K562 (cell line): ENCODE results near the gene A1BG. TPM values are rescaled to one million over a fixed set of nuclear protein-coding genes. Genes with fewer than 3 reads are reported as not detected.

Experiments
- CHAMP1 ChIP-seq: fragments of 450-650 bp; IDR thresholded peaks from 2 replicates; pipeline ENCODE4 v1.6.1; 2016; ENCODE audit warnings: mild to moderate bottlenecking
- CREB1 ChIP-seq, 2 experiments: sonication (generic) in 1 of 2; formaldehyde crosslinking in 1 of 2; IDR thresholded peaks; 2 replicates each; pipeline versions ENCODE4 v1.6.1 to v1.8.0; 2012 to 2022; ENCODE audit warnings: inconsistent platforms in 1 of 2, mild to moderate bottlenecking in 1 of 2, missing genetic modification reagents in 1 of 2, moderate library complexity in 1 of 2
- CREBBP ChIP-seq: IDR thresholded peaks from one replicate; pipeline ENCODE4 v1.6.1; 2012; ENCODE audit warnings: low read depth, mild to moderate bottlenecking, control low read depth, inconsistent platforms, low read length
- GTF2F1 ChIP-seq: IDR thresholded peaks from 2 replicates; pipeline ENCODE4 v1.6.1; 2011; ENCODE audit warnings: low read depth, low read length, improper control_type of control experiment
- HNRNPUL1 ChIP-seq: fragments of 200-400 bp; formaldehyde crosslinking; IDR thresholded peaks from 2 replicates; pipeline ENCODE4 v1.6.1; 2017; ENCODE audit warnings: low read length
- MGA ChIP-seq: fragments of 450-650 bp; IDR thresholded peaks from 2 replicates; pipeline ENCODE4 v1.6.1; 2016; ENCODE audit warnings: mild to moderate bottlenecking, moderate library complexity
- NCOA6 ChIP-seq: fragments of 450-650 bp; IDR thresholded peaks from 2 replicates; pipeline ENCODE4 v1.6.1; 2017; ENCODE audit warnings: mild to moderate bottlenecking
- RFX5 ChIP-seq: IDR thresholded peaks from 2 replicates; pipeline ENCODE4 v1.6.1; 2011; ENCODE audit warnings: low read depth, mild to moderate bottlenecking, improper control_type of control experiment, low read length
- SMAD4 ChIP-seq: fragments of 250-450 bp; sonication (Bioruptor Pico); conservative IDR thresholded peaks from 2 replicates; pipeline ENCODE4 v1.8.0; 2021; ENCODE audit warnings: inconsistent platforms, mild to moderate bottlenecking, moderate library complexity
- SP1 ChIP-seq: sonication (generic); formaldehyde crosslinking; IDR thresholded peaks from 2 replicates; pipeline ENCODE4 v1.8.1; 2022; ENCODE audit warnings: mild to moderate bottlenecking, missing genetic modification reagents
- TAL1 ChIP-seq: fragments of 450-650 bp; IDR thresholded peaks from 2 replicates; pipeline ENCODE4 v1.6.1; 2016; ENCODE audit warnings: mild to moderate bottlenecking
- TFAM ChIP-seq: fragments of 250-450 bp; sonication (Bioruptor Pico); conservative IDR thresholded peaks from 2 replicates; pipeline ENCODE4 v1.5.0; 2021; ENCODE audit warnings: mild to moderate bottlenecking, moderate library complexity
- ZNF175 ChIP-seq: fragments of 200-800 bp; sonication (Bioruptor generic); IDR thresholded peaks from 2 replicates; pipeline ENCODE4 v1.6.1; 2016; ENCODE audit warnings: low read depth, mild to moderate bottlenecking, missing genetic modification characterization, missing compliant biosample characterization
- ZNF717 ChIP-seq: fragments of 250-450 bp; sonication (Bioruptor Pico); IDR thresholded peaks from 2 replicates; pipeline ENCODE4 v1.5.0; 2021
- ZNF780A ChIP-seq: fragments of 250-450 bp; sonication (Bioruptor Pico); IDR thresholded peaks from 2 replicates; pipeline ENCODE4 v1.5.0; 2021; ENCODE audit warnings: mild to moderate bottlenecking
- polyA plus RNA-seq, 8 experiments: library from polyadenylated mRNA; depleted of rRNA in 4 of 8; stranded (reverse) in 5 of 8; unstranded in 3 of 8; fragments of >200 nt; fragmentation: Nextera tagmentation in 2 of 8; fragmentation: Illumina TruSeq in 1 of 8; extraction: Ambion mirVana in 2 of 8; extraction: Trizol in 1 of 8; gene quantifications; 2 replicates each; pipeline versions ENCODE4 v1.2.1 to v1.2.3, GENCODE V29; 2011 to 2014; ENCODE audit warnings: inconsistent platforms in 1 of 8, missing spikeins in 1 of 8
- total RNA-seq, 7 experiments: library from RNA; depleted of rRNA in 6 of 7; stranded (reverse); fragments of >200 nt in 6 of 7; fragmentation: Illumina TruSeq in 2 of 7; extraction: Trizol in 2 of 7; gene quantifications; 2 replicates each; pipeline versions ENCODE4 v1.2.1 to v1.2.3, GENCODE V29; 2011 to 2021; ENCODE audit warnings: low replicate concordance in 1 of 7

A1BG gene
- total and polyA plus RNA-seq, 9 of the 15 experiments (the other 6 are each of a cell fraction or from before 2014, with no cell fraction given), result 0.10 to 19.8 (median 2.6) TPM

- no peak; the same call in 1 of the 2 replicates for TF ChIP-seq MGA
- TF ChIP-seq CHAMP1, result no peak
- TF ChIP-seq SP1 (CRISPR knock-in tag), result peak; percentile 78
- TF ChIP-seq SMAD4 (CRISPR knock-in tag), result no peak
- TF ChIP-seq TAL1, result peak; percentile 25; the same call in 1 of the 2 replicates
- TF ChIP-seq TFAM (CRISPR knock-in tag), result no peak
- TF ChIP-seq RFX5, result no peak
- no peak for TF ChIP-seq ZNF717 (CRISPR knock-in tag)
- TF ChIP-seq ZNF175 (CRISPR knock-in tag), result no peak
- TF ChIP-seq HNRNPUL1, result no peak
- TF ChIP-seq NCOA6, result no peak
- TF ChIP-seq CREB1 (IDR thresholded peaks at IDR 0.05), result no peak; the same call in 1 of the 2 replicates
- TF ChIP-seq CREB1 (CRISPR knock-in tag; IDR thresholded peaks at IDR 0.05), result no peak; the same call in 1 of the 2 replicates
- TF ChIP-seq ZNF780A (CRISPR knock-in tag), result no peak
- TF ChIP-seq GTF2F1, result peak; percentile 51; the same call in 1 of the 2 replicates
- TF ChIP-seq CREBBP, result no peak
Observed at GRCh38 chr19:58362272-58362994, 9.1 kb upstream of the A1BG start, which contains the start of gene ZNF497 (continued).
